Gastrocnemius medialis (tissue), 4 donors: ENCODE results near the gene GNL3. TPM values are rescaled to one million over a fixed set of nuclear protein-coding genes. Genes with fewer than 3 reads are reported as not detected.

Source experiments
- ATAC-seq, 2 donors: fragments of 150-250 bp; one replicate each; pipeline ENCODE4 v1.9.1; 2016
- DNase-seq, 2 donors: peaks; one replicate each; pipeline ENCODE4 v3.0.0-alpha.2; 2019
- H3K27ac ChIP-seq, 4 donors: fragments of 200-600 bp; sonication (generic); 1 replicate in 1 of 4; 2 replicates in 3 of 4; pipeline ENCODE4 v1.5.1; 2016 to 2018; ENCODE audit warnings: mild to moderate bottlenecking in 2 of 4, moderate library complexity in 1 of 4
- H3K27me3 ChIP-seq, 3 donors: fragments of 200-600 bp; sonication (generic) in 2 of 3; 1 replicate in 1 of 3; 2 replicates in 2 of 3; pipeline versions ENCODE4 v1.5.1 to v1.6.0; 2016 to 2019; ENCODE audit warnings: mild to moderate bottlenecking in 1 of 3, moderate library complexity in 1 of 3
- H3K36me3 ChIP-seq, 2 donors: fragments of 200-600 bp; sonication (generic) in 1 of 2; one replicate each; pipeline ENCODE4 v1.5.1; 2017 to 2018
- H3K4me1 ChIP-seq, 2 donors: fragments of 200-600 bp; sonication (generic) in 1 of 2; one replicate each; pipeline ENCODE4 v1.5.1; 2016 to 2017; ENCODE audit warnings: mild to moderate bottlenecking in 2 of 2
- H3K4me3 ChIP-seq, 4 donors: fragments of 200-600 bp; sonication (generic) in 3 of 4; 1 replicate in 1 of 4; 2 replicates in 3 of 4; pipeline ENCODE4 v1.5.1; 2016 to 2019; ENCODE audit warnings: mild to moderate bottlenecking in 2 of 4
- H3K9me3 ChIP-seq, 3 donors: fragments of 200-600 bp; sonication (generic) in 2 of 3; 1 replicate in 1 of 3; 2 replicates in 2 of 3; pipeline ENCODE4 v1.5.1; 2016 to 2019
- CTCF ChIP-seq, 5 experiments: fragments of 450-650 bp in 3 of 5; fragments of 200-600 bp in 2 of 5; sonication (generic) in 2 of 5; IDR thresholded peaks in 4 of 5; conservative IDR thresholded peaks in 1 of 5; 1 replicate in 4 of 5; 2 replicates in 1 of 5; pipeline ENCODE4 v1.5.1; 2016 to 2019; ENCODE audit warnings: antibody characterized with exemption in 5 of 5, mild to moderate bottlenecking in 3 of 5, moderate library complexity in 3 of 5
- POLR2A ChIP-seq, 2 donors: fragments of 450-650 bp; IDR thresholded peaks; one replicate each; pipeline ENCODE4 v1.6.1; 2017; ENCODE audit warnings: antibody characterized with exemption in 2 of 2, mild to moderate bottlenecking in 2 of 2, moderate library complexity in 2 of 2
- in situ Hi-C, 4 donors: fragments of 200-750 bp; cut with MboI; loops; one replicate each; pipeline versions ENCODE4 v1.15.0 to v1.8.0; 2017; ENCODE audit warnings: low sequenced_read_pairs in 4 of 4
- intact Hi-C: fragments of 100-400 bp; cut with DNase I; formaldehyde crosslinking; loops from one replicate; pipeline ENCODE4 v1.15.1; 2023; ENCODE audit warnings: low total_unique reads
- total RNA-seq, 4 donors: library from RNA; depleted of rRNA; stranded (reverse); fragments of >200 nt; gene quantifications; one replicate each; pipeline versions ENCODE4 v1.1.0 to v1.2.3, GENCODE V29; 2016

GNL3 gene
- 100 to 1,000 TPM in 1 of 4 donors, 10 to 100 TPM in 3; 67.6 to 108 (median 94.2) TPM for total RNA-seq

- H3K27ac ChIP-seq = peak within 1 kb of the TSS; percentile 84 to 94 (median 92)
- in situ Hi-C loops (no loop called here), intact Hi-C loops (loop anchor here (1.0 to 10.0 kb wide), 6 partner anchors 19 to 1209 kb away; partner anchors contain the start of genes GLT8D1, ITIH4, SELENOK and STIMATE)
- peak; percentile 96 to 98 for ATAC-seq
- peaks cover 31 to 42% of the 10 kb centered on the region in 2 donors for H3K4me1 ChIP-seq
- TF ChIP-seq POLR2A (IDR thresholded peaks at IDR 0.05) (peak; percentile 89 to 91), CTCF (IDR thresholded peaks at IDR 0.05 in 4 of 5, conservative IDR thresholded peaks at IDR 0.05 in 1 of 5) (peak in 1 of 5 experiments; percentile 20)
- peak within 1 kb of the TSS; percentile 85 to 94 (median 86) for H3K4me3 ChIP-seq
- peak; percentile 88 to 93 for DNase-seq
- no peaks in the 10 kb centered on the region for H3K9me3 ChIP-seq
- H3K36me3 ChIP-seq = peaks cover 0 to 50% of the 10 kb centered on the region in 2 donors
- H3K27me3 ChIP-seq = no peaks in the 10 kb centered on the region
These were observed at the start of gene GNL3, which contains the start of gene PBRM1 for GRCh38 chr3:52685709-52686691. Gene GNL3 (plus strand): TSS chr3:52686032. CDS start chr3:52686093, 61 bp downstream. Gene PBRM1 (minus strand): TSS chr3:52685913.

- intact Hi-C loops (no loop called here), in situ Hi-C loops (no loop called here)
- H3K27ac ChIP-seq = no peak overlapping the region
- TF ChIP-seq CTCF (IDR thresholded peaks at IDR 0.05 in 4 of 5, conservative IDR thresholded peaks at IDR 0.05 in 1 of 5) (no peak), POLR2A (IDR thresholded peaks at IDR 0.05) (no peak)
- peaks cover 6 to 77% of the 10 kb centered on the region in 2 donors for H3K36me3 ChIP-seq
- H3K9me3 ChIP-seq = no peaks in the 10 kb centered on the region
- no peaks in the 10 kb centered on the region for H3K27me3 ChIP-seq
- no peak overlapping the region for H3K4me3 ChIP-seq
- no peak for DNase-seq
- ATAC-seq = no peak
- no peaks in the 10 kb centered on the region for H3K4me1 ChIP-seq
These were observed 49.2 kb upstream of the GNL3 start for GRCh38 chr3:52636673-52637072.

- intact Hi-C loops = no loop called here
- H3K27me3 ChIP-seq = no peaks in the 10 kb centered on the region
- no peaks in the 10 kb centered on the region for H3K9me3 ChIP-seq
- in situ Hi-C loops = no loop called here
- DNase-seq (no peak), ATAC-seq (no peak)
- H3K4me3 ChIP-seq = no peak overlapping the region
- no peak overlapping the region for H3K27ac ChIP-seq
- H3K36me3 ChIP-seq = peaks cover 4 to 88% of the 10 kb centered on the region in 2 donors
- TF ChIP-seq POLR2A (IDR thresholded peaks at IDR 0.05) (no peak), CTCF (IDR thresholded peaks at IDR 0.05 in 4 of 5, conservative IDR thresholded peaks at IDR 0.05 in 1 of 5) (no peak)
- no peaks in the 10 kb centered on the region for H3K4me1 ChIP-seq
These were observed 40.3 kb upstream of the GNL3 start for GRCh38 chr3:52645549-52645948.

GRCh38 chr3:52649461-52650210 lies 36.2 kb upstream of the GNL3 start:
- Histone ChIP-seq H3K9me3 (no peaks in the 10 kb centered on the region), H3K27me3 (no peaks in the 10 kb centered on the region), H3K27ac (no peak overlapping the region), H3K4me3 (no peak overlapping the region), H3K4me1 (no peaks in the 10 kb centered on the region), H3K36me3 (peaks cover 4 to 86% of the 10 kb centered on the region in 2 donors)
- intact Hi-C loops (no loop called here), in situ Hi-C loops (no loop called here)
- TF ChIP-seq CTCF (IDR thresholded peaks at IDR 0.05 in 4 of 5, conservative IDR thresholded peaks at IDR 0.05 in 1 of 5) (no peak), POLR2A (IDR thresholded peaks at IDR 0.05) (no peak)
- ATAC-seq (no peak), DNase-seq (no peak)
